ENCODE data around the gene STUB1. TPM values are rescaled to one million over a fixed set of nuclear protein-coding genes. Genes with fewer than 3 reads are reported as not detected.
A peak's percentile ranks its signal among the peaks of the same experiment; 100 is the strongest.

STUB1 gene
- total and polyA plus RNA-seq, 10 of the 15 experiments (the other 5 are each of a cell fraction or from before 2014, with no cell fraction given) = 4.2 to 136 (median 67.1) TPM

GRCh38 chr16:715477-716199 is 35.4 kb downstream of the STUB1 start:
- intact Hi-C loops (cut with micrococcal nuclease; ENCODE audit: unreplicated experiment) = no loop called here
- peaks cover 10% of the 10 kb centered on the region for H3K4me1 ChIP-seq (ENCODE audit: control insufficient read depth, insufficient read depth, low read length)
- ChIA-PET RAD21 (ENCODE audit: unreplicated experiment) (interaction anchor here (1.5 kb wide), 1 partner anchor 70 kb away, joined by 5 read pairs; no protein-coding TSS in a partner anchor), CTCF (interaction anchor here (1.9 to 2.2 kb wide), 3 partner anchors 22 to 70 kb away, joined by 5 to 9 read pairs (median 6); partner anchors contain the start of gene CIAO3), POLR2A (interaction anchor here (1.6 to 2.4 kb wide), 2 partner anchors 21 to 73 kb away, joined by 4 to 7 read pairs; partner anchors contain the start of genes CHTF18 and RPUSD1), SMC1A (ENCODE audit: uncharacterized antibody, unreplicated experiment) (interaction anchor here (0.7 to 1.0 kb wide), 2 partner anchors 10 to 17 kb away, joined by 3 read pairs; partner anchors contain the start of gene CCDC78)
- peak overlapping the region; percentile 58 for H3K4me3 ChIP-seq
- in situ Hi-C loops (cut with MboI) = no loop called here
- 2% methylated on average over 34 of the region's 74 CpGs for WGBS (ENCODE audit: insufficient coverage, insufficient replicate concordance, low lambda C conversion rate, missing lambda C conversion rate)
- H3K79me2 ChIP-seq (ENCODE audit: control insufficient read depth, insufficient read depth, low read length) = no peaks in the 10 kb centered on the region
- no TSS peak for BruUV-seq (replicated peaks)
- no peaks in the 10 kb centered on the region for H3K9me3 ChIP-seq (replicated peaks; ENCODE audit: control insufficient read depth, insufficient read depth, low read length)
- H3K27ac ChIP-seq (ENCODE audit: control insufficient read depth, insufficient read depth) = no peak overlapping the region
- no peaks in the 10 kb centered on the region for H3K36me3 ChIP-seq (ENCODE audit: control insufficient read depth in 2 of 2, insufficient read depth in 2 of 2, low read length in 1 of 2)
- H3K4me2 ChIP-seq (ENCODE audit: control insufficient read depth, insufficient read depth) = peak overlapping the region; percentile 82
- DNase-seq (ENCODE audit: low read depth, low spot score) = no peak
- H3K9ac ChIP-seq (ENCODE audit: control insufficient read depth, insufficient read depth, low read length) = no peak overlapping the region
- H2AFZ ChIP-seq (ENCODE audit: control insufficient read depth, low read depth, low read length) = peak overlapping the region; percentile 58
- peak; percentile 13 for ATAC-seq
- H4K20me1 ChIP-seq (ENCODE audit: control insufficient read depth, insufficient read depth) = 0 out of 2 replicates have a peak, but pooled peaks cover 2% of the 10 kb centered on the region
- FAIRE-seq = no peak
- H3K27me3 ChIP-seq (replicated peaks in 1 of 2; ENCODE audit: control insufficient read depth in 2 of 2, insufficient read depth in 2 of 2, low read length in 1 of 2) = no peaks in the 10 kb centered on the region
- no peak for TF ChIP-seq RELA (IDR thresholded peaks at IDR 0.05; ENCODE audit: borderline replicate concordance, partially characterized antibody)
- TF ChIP-seq GATAD2B (conservative IDR thresholded peaks at IDR 0.05; ENCODE audit: low read depth) = peak; percentile 68; the same call in 1 of the 2 replicates
- no peak for TF ChIP-seq CUX1 (IDR thresholded peaks at IDR 0.05; ENCODE audit: insufficient replicate concordance, low read depth, low read length)
- TF ChIP-seq NR2F1 (conservative IDR thresholded peaks at IDR 0.05) = 0 out of 2 replicates have a peak, but pooled peaks have one; percentile 37
- TF ChIP-seq CHD1 (IDR thresholded peaks at IDR 0.05; ENCODE audit: low read depth, low read length) = no peak
- no peak for TF ChIP-seq NR2C2 (IDR thresholded peaks at IDR 0.05; ENCODE audit: borderline replicate concordance, control insufficient read depth, insufficient read length, low read depth)
- no peak for TF ChIP-seq JUNB (IDR thresholded peaks at IDR 0.05)
- TF ChIP-seq EGR1 (IDR thresholded peaks at IDR 0.05; ENCODE audit: borderline replicate concordance in 1 of 2, low read depth in 2 of 2, low read length in 2 of 2) = no peak
- TF ChIP-seq SUZ12 (IDR thresholded peaks at IDR 0.05; ENCODE audit: unreplicated experiment) = peak; percentile 48
- TF ChIP-seq SPI1 (IDR thresholded peaks at IDR 0.05; ENCODE audit: borderline replicate concordance, insufficient read depth, low read depth, low read length) = no peak
- TF ChIP-seq IKZF1 (conservative IDR thresholded peaks at IDR 0.05) = peak; percentile 54; the same call in 1 of the 2 replicates
- no peak for TF ChIP-seq HDGF (IDR thresholded peaks at IDR 0.05)
- no peak for TF ChIP-seq CHD2 (IDR thresholded peaks at IDR 0.05; ENCODE audit: borderline replicate concordance, low read depth, low read length)
- no peak for TF ChIP-seq ELK1 (IDR thresholded peaks at IDR 0.05; ENCODE audit: low read depth, low read length)
- no peak for TF ChIP-seq RFX5 (IDR thresholded peaks at IDR 0.05; ENCODE audit: low read depth, low read length)
- peak; percentile 70; the same call in 1 of the 2 replicates for TF ChIP-seq LARP7 (IDR thresholded peaks at IDR 0.05)
- no peak for TF ChIP-seq ESRRA (IDR thresholded peaks at IDR 0.05; ENCODE audit: low read length)
